Osteocyte (in vitro differentiated cells): Measurements from ENCODE around the gene NUCB1. TPM values are rescaled to one million over a fixed set of nuclear protein-coding genes. Genes with fewer than 3 reads are reported as not detected.

ENCODE experiments used
- DNase-seq: peaks from one replicate; pipeline ENCODE4 v3.0.0; 2021; ENCODE audit warnings: mixed read lengths; ENCODE audit not compliant: unreplicated experiment; ENCODE audit errors: extremely low spot score
- H3K27ac Mint-ChIP-seq: one replicate; pipeline ENCODE4 v1.8.0; 2021; ENCODE audit warnings: mild to moderate bottlenecking, mixed read lengths; ENCODE audit not compliant: unreplicated experiment
- H3K27me3 Mint-ChIP-seq: one replicate; pipeline ENCODE4 v1.8.0; 2021; ENCODE audit warnings: mixed read lengths; ENCODE audit not compliant: unreplicated experiment
- H3K36me3 Mint-ChIP-seq: one replicate; pipeline ENCODE4 v1.8.0; 2021; ENCODE audit warnings: mixed read lengths; ENCODE audit not compliant: unreplicated experiment
- H3K4me1 Mint-ChIP-seq: one replicate; pipeline ENCODE4 v1.8.0; 2021; ENCODE audit warnings: mixed read lengths; ENCODE audit not compliant: unreplicated experiment
- H3K4me3 Mint-ChIP-seq: one replicate; pipeline ENCODE4 v1.8.0; 2021; ENCODE audit warnings: mild to moderate bottlenecking, moderate library complexity, mixed read lengths; ENCODE audit not compliant: unreplicated experiment
- H3K9me3 Mint-ChIP-seq: one replicate; pipeline ENCODE4 v1.8.0; 2021; ENCODE audit warnings: mixed read lengths; ENCODE audit not compliant: unreplicated experiment
- CTCF ChIP-seq: fragments of 200-600 bp; sonication (generic); IDR thresholded peaks from 2 replicates; pipeline ENCODE4 v1.5.0; 2021; ENCODE audit warnings: antibody characterized with exemption, mild to moderate bottlenecking, moderate library complexity
- total RNA-seq: library from RNA; stranded (reverse); gene quantifications from 2 replicates; pipeline ENCODE4 v1.2.1, GENCODE V29; 2021

NUCB1 gene
- total RNA-seq, 1 donor from 2014 or later = 260 TPM

DNA sequence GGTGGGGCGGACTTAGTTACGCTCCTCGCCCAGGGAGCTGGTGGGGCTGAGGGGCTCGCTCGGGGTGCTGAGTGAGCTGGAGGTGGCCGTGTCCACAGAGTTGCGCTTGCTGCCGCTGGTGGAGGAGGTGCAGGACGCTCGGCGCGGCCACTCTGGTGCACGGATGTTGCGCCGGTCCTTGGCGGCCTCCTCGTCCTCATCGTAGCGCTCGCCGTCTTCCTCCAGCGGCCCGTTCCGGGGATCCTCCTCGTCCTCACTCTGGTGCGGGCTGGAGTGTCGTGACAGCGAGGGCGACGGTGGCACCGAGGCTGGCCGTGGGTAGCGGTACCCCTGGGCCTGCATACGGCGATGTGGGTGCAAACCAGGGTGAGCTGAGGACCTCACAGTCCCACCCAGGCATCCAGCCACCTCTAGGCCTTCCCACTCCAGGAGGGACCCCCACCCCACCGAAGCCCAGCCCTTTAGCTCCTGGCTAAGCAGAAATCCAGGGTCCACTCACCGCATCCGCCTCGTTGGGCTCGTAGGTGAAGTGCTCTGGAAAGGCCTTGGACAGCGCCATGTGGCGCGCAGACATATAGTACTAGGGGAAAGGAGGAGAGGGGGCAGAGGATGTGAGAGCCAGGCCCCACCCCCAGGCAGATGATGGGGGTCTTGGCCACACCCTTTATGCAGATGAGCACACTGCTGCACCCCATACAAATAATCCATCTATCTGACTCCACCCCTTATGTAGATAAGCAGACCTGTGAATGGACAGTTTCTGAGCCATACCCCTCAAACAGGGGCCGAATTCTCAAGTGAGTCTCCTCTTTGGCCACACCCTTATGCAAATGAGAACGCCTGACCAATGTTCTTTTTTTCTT, 69.4 kb downstream of the NUCB1 start:
- H3K4me1 Mint-ChIP-seq = peaks cover 31% of the 10 kb centered on the region
- no peaks in the 10 kb centered on the region for H3K9me3 Mint-ChIP-seq
- H3K27me3 Mint-ChIP-seq = no peaks in the 10 kb centered on the region
- no peak for DNase-seq
- no peak overlapping the region for H3K4me3 Mint-ChIP-seq
- no peak for TF ChIP-seq CTCF
- H3K36me3 Mint-ChIP-seq = peaks cover 17% of the 10 kb centered on the region
- no peak overlapping the region for H3K27ac Mint-ChIP-seq

DNA sequence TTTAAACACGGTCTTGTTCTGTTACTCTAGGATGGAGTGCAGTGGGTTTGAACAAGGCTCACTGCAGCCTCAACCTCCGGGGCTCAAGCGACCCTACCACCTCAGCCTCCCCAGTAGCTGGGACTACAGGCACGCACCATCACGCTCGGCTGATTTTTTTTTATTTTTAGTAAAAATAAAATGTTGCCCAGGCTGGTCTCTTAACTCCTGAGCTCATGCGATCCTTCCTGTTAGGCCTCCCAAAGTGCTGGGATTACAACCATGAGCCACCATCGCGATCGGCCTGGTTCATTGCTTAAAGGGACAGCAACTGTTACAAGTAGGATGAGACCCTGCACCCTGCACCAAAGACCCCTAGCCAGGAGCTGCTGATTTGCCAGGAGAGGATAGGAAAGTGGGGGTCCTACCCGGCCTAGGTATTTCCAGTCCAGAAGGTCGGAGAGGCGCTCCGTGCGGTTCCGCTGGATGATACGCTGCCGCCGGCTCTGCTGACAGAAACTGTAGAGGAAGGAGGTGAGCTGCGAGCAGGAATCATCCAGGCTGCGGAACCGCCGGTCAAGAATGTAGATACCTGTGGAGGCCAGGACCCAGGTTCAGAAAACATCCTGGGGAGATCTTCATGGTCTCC, 70.1 kb downstream of the NUCB1 start:
- Mint-ChIP-seq H3K27me3 (no peaks in the 10 kb centered on the region), H3K36me3 (peaks cover 17% of the 10 kb centered on the region)

GRCh38 chr19:48970923-48971395, 70.8 kb downstream of the NUCB1 start:
- H3K27ac Mint-ChIP-seq = no peak overlapping the region
- peak; percentile 95 for TF ChIP-seq CTCF
- no peak overlapping the region for H3K4me3 Mint-ChIP-seq
- no peaks in the 10 kb centered on the region for H3K9me3 Mint-ChIP-seq
- peaks cover 15% of the 10 kb centered on the region for H3K36me3 Mint-ChIP-seq
- peak; percentile 90 for DNase-seq
- H3K4me1 Mint-ChIP-seq = peaks cover 26% of the 10 kb centered on the region
- H3K27me3 Mint-ChIP-seq = no peaks in the 10 kb centered on the region

More for the DNA sequence above, 70.1 kb downstream of the NUCB1 start:
- Mint-ChIP-seq H3K4me3 (no peak overlapping the region), H3K9me3 (no peaks in the 10 kb centered on the region), H3K4me1 (peaks cover 28% of the 10 kb centered on the region), H3K27ac (no peak overlapping the region)
- TF ChIP-seq CTCF = no peak
- no peak for DNase-seq

Other genes with a start within 250 kb of the NUCB1 start
- gene NTN5, start 227.3 kb upstream of the NUCB1 start, total RNA-seq = 1.3 and 1.7 TPM in 2 replicates
- not detected in 2 replicates for gene FUT2, start 204.3 kb upstream of the NUCB1 start, total RNA-seq
- 1.3 and 1.8 TPM in 2 replicates for gene MAMSTR, start 180.6 kb upstream of the NUCB1 start, total RNA-seq
- gene RASIP1, start 159.7 kb upstream of the NUCB1 start, total RNA-seq = 0.43 and 0.57 TPM in 2 replicates
- gene IZUMO1, start 153.4 kb upstream of the NUCB1 start, total RNA-seq = not detected in 2 replicates
- gene FUT1, start 147.7 kb upstream of the NUCB1 start, total RNA-seq = 0.11 TPM in 1 of 2 replicates, not detected in the other
- not detected in 2 replicates for gene FGF21, start 144.8 kb upstream of the NUCB1 start, total RNA-seq
- 48.5 and 50.5 TPM in 2 replicates for gene BCAT2, start 89.3 kb upstream of the NUCB1 start, total RNA-seq
- 23.9 and 29.1 TPM in 2 replicates for gene HSD17B14, start 63.8 kb upstream of the NUCB1 start, total RNA-seq
- 31.0 and 40.0 TPM in 2 replicates for gene PLEKHA4, start 31.7 kb upstream of the NUCB1 start, total RNA-seq
- gene PPP1R15A, start 27.9 kb upstream of the NUCB1 start, total RNA-seq = 96.5 and 118 TPM in 2 replicates
- not detected in 2 replicates for gene TULP2, start 1.6 kb upstream of the NUCB1 start, total RNA-seq
- 0.67 TPM in 1 of 2 replicates, not detected in the other for gene DHDH, start 33.4 kb downstream of the NUCB1 start, total RNA-seq
- gene BAX, start 54.6 kb downstream of the NUCB1 start, total RNA-seq = 154 and 172 TPM in 2 replicates
- 2,724 and 2,792 TPM in 2 replicates for gene FTL, start 65.0 kb downstream of the NUCB1 start, total RNA-seq
- 37.6 and 42.2 TPM in 2 replicates for gene GYS1, start 93.0 kb downstream of the NUCB1 start, total RNA-seq
- gene RUVBL2, start 93.6 kb downstream of the NUCB1 start, total RNA-seq = 61.2 and 64.2 TPM in 2 replicates
- gene LHB, start 116.8 kb downstream of the NUCB1 start, total RNA-seq = not detected in 2 replicates
- not detected in 2 replicates for gene CGB3, start 124.0 kb downstream of the NUCB1 start, total RNA-seq
- gene CGB2, start 131.6 kb downstream of the NUCB1 start, total RNA-seq = not detected in 2 replicates
- not detected in 2 replicates for gene CGB1, start 136.6 kb downstream of the NUCB1 start, total RNA-seq
- gene CGB5, start 143.5 kb downstream of the NUCB1 start, total RNA-seq = not detected in 2 replicates
- not detected in 2 replicates for gene CGB8, start 148.8 kb downstream of the NUCB1 start, total RNA-seq
- gene CGB7, start 157.4 kb downstream of the NUCB1 start, total RNA-seq = 0.16 TPM in 1 of 2 replicates, not detected in the other
- gene NTF4, start 164.5 kb downstream of the NUCB1 start, total RNA-seq = not detected in 2 replicates
- gene KCNA7, start 172.4 kb downstream of the NUCB1 start, total RNA-seq = not detected in 2 replicates
- gene SNRNP70, start 185.1 kb downstream of the NUCB1 start, total RNA-seq = 277 and 286 TPM in 2 replicates
- 7.9 and 9.9 TPM in 2 replicates for gene LIN7B, start 214.1 kb downstream of the NUCB1 start, total RNA-seq
- gene C19orf73, start 218.8 kb downstream of the NUCB1 start, total RNA-seq = 1.8 and 3.4 TPM in 2 replicates
- 6.6 and 9.5 TPM in 2 replicates for gene PPFIA3, start 219.2 kb downstream of the NUCB1 start, total RNA-seq